Transverse colon (tissue), 3 donors: ENCODE results near the gene CIC.

Source experiments
- CTCF ChIP-seq, 5 experiments: fragments of 200-600 bp in 3 of 5; fragments of 450-650 bp in 2 of 5; sonication (generic) in 3 of 5; IDR thresholded peaks; 1 replicate in 2 of 5; 2 replicates in 3 of 5; pipeline ENCODE4 v1.5.1; 2016 to 2017; ENCODE audit warnings: antibody characterized with exemption in 5 of 5, inconsistent platforms in 3 of 5, mild to moderate bottlenecking in 2 of 5, moderate library complexity in 1 of 5
- POLR2A ChIP-seq: fragments of 450-650 bp; IDR thresholded peaks from one replicate; pipeline ENCODE4 v1.6.1; 2016; ENCODE audit warnings: antibody characterized with exemption, mild to moderate bottlenecking, moderate library complexity

- TF ChIP-seq CTCF (IDR thresholded peaks at IDR 0.05) (no peak), POLR2A (no peak)
Measured at GRCh38 chr19:42332059-42332458, 63.0 kb downstream of the CIC start.
